ENCODE results near the gene BSPRY. TPM values are rescaled to one million over a fixed set of nuclear protein-coding genes. Genes with fewer than 3 reads are reported as not detected.
A peak's percentile ranks its signal among the peaks of the same experiment; 100 is the strongest.

Gene BSPRY
- total and polyA plus RNA-seq, 4 donors, result 0.17 to 0.79 (median 0.54) TPM

DNA sequence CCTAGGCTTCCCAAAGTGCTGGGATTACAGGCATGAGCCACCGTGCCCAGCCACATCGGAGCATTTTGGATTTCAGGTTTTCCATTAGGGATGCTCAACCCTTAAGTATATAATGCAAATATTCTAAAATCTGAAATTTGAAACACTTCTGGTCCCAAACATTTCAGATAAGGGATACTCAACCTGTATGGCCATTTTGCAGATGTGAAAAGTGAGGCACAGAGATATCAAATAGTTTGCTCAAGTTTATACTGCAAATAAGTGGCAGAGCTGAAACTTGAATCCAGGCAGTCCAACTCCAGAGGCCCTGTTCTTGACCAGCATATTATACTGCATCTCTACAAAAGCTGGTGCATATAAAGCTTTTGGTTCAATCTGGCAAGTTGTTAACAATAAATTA lies 11.6 kb upstream of the BSPRY start:
- Histone ChIP-seq H3K27me3 (ENCODE audit: control insufficient read depth, insufficient read depth, low read length) (no peaks in the 10 kb centered on the region), H3K9me3 (ENCODE audit: control insufficient read depth, insufficient read depth, low read length) (no peaks in the 10 kb centered on the region), H3K36me3 (ENCODE audit: control insufficient read depth, insufficient read depth, low read length) (no peaks in the 10 kb centered on the region), H3K4me1 (ENCODE audit: control insufficient read depth, insufficient read depth, low read length) (peaks cover 9% of the 10 kb centered on the region), H3K4me3 (ENCODE audit: low read depth, low read length) (no peak overlapping the region), H3K27ac (ENCODE audit: low read depth, low read length) (no peak overlapping the region)
- no peak for DNase-seq (ENCODE audit: low read depth in 4 of 6, low spot score in 6 of 6)
- WGBS (ENCODE audit: insufficient coverage), result no CpG with 5 or more reads among the region's 2 CpGs

DNA sequence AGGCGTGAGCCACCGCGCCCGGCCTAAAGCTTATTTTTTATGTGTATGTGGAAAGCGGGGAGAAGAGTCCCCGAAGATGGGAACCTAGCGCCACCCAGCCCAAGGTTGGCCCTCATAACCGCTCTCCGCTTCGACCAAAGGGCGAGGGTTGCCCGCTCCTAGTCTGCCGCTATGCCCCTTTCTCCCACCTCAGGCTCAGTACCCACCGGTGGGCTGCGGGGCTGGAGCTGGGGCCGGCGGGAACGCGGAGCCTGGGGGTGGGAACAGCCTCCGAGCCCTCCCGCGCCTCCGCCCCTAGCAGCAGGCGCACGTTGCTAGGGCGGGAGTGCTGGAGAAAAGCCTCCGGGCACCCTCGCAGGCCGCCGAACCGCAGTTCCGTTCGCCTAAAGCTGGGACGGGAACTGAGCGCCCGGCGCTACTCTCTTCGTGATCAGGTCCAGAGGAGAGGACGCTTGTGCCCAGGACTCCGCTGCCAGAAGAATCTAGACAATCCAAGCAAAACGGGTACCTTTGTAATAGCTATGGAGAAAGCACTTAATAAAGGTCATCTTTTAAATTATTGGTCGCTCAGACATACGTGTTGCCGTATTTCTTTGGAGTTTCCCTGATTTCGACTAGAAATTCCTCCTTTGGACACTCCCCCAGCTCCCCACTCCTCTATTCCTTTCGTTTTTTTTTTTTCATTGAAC lies 9.2 kb upstream of the BSPRY start, which contains the start of gene WDR31:
Gene WDR31 (minus strand): TSS at position 265 of the 689 bp plus-strand sequence. CDS start 8,253 bp downstream, outside the sequence.
- Histone ChIP-seq H3K36me3 (ENCODE audit: control insufficient read depth, insufficient read depth, low read length) (no peaks in the 10 kb centered on the region), H3K27me3 (ENCODE audit: control insufficient read depth, insufficient read depth, low read length) (no peaks in the 10 kb centered on the region), H3K27ac (ENCODE audit: low read depth, low read length) (peak within 1 kb of the TSS; percentile 90), H3K4me1 (ENCODE audit: control insufficient read depth, insufficient read depth, low read length) (peaks cover 18% of the 10 kb centered on the region), H3K4me3 (ENCODE audit: low read depth, low read length) (peak within 1 kb of the TSS; percentile 81), H3K9me3 (ENCODE audit: control insufficient read depth, insufficient read depth, low read length) (no peaks in the 10 kb centered on the region)
- DNase-seq (ENCODE audit: low read depth in 4 of 6, low spot score in 6 of 6), result peak; percentile 81 to 97 (median 84)
- WGBS (ENCODE audit: insufficient coverage), result under 1% methylated on average over 43 of the region's 46 CpGs

DNA sequence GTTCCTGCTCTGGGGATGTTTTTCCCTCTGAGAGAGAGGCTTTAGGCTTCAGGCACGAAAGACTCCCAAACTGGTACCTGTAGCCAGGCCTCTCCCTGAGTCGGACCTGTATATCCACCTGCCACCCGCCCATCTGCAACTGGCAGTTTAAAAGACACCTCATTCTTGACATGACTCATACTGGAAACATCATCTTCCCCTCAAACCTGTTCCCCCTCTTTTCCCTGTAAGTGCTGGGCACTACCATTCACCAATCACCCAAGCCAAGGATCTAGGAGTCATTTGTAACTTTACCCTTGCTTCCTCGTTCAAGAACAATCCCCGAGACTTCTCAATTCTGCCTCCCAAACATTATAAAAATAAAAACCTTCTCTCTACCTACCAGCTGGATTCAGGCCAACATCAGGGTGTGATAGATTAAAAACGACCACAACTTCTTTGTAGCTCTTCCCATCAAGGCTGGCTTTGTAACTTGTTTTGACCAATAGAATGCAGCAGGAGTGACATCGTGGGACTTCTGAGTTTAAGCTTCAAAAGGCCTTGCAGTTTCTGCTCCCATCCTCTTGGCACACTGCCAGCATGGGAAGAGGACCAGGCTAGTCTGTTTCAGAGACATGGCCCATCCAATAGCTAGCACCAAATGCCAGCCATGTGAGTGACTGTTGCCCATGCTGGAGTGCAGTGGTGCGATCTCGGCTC lies 7.5 kb upstream of the BSPRY start:
- peaks cover 18% of the 10 kb centered on the region for H3K4me1 ChIP-seq (ENCODE audit: control insufficient read depth, insufficient read depth, low read length)
- H3K36me3 ChIP-seq (ENCODE audit: control insufficient read depth, insufficient read depth, low read length), result no peaks in the 10 kb centered on the region
- peak in 2 of 6 donors; percentile 9 to 23 for DNase-seq (ENCODE audit: low read depth in 4 of 6, low spot score in 6 of 6)
- no peaks in the 10 kb centered on the region for H3K9me3 ChIP-seq (ENCODE audit: control insufficient read depth, insufficient read depth, low read length)
- no peaks in the 10 kb centered on the region for H3K27me3 ChIP-seq (ENCODE audit: control insufficient read depth, insufficient read depth, low read length)
- no peak overlapping the region for H3K4me3 ChIP-seq (ENCODE audit: low read depth, low read length)
- no peak overlapping the region for H3K27ac ChIP-seq (ENCODE audit: low read depth, low read length)
- WGBS (ENCODE audit: insufficient coverage), result 70% methylated on average over 9 of the region's 9 CpGs

DNA sequence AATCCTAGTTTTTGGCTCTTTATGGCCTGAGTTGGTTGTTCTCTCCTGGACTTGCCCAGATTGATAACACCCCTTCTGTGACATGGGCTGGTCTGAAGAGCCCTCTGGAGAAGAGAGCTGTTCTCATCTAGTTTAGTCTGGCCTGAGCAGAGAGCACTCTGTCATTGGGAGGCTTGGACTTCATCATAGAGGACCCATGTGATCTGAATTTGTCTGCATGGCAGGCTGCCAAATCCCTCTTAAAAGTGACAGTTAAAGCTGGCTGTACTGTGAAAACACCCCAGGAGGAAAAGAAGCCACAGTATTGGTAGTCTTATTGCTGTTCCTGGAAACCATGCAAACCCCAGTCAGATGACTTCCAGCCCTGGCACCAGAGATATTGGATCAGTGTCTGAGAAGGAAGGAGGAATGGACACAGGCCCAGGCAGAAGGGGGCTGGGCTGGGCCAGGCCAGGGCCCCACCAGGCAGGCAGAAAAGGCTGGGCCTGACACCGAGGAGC lies 5.6 kb upstream of the BSPRY start:
- H3K4me3 ChIP-seq (ENCODE audit: low read depth, low read length), result no peak overlapping the region
- 20% methylated on average over 1 of the region's 1 CpG for WGBS (ENCODE audit: insufficient coverage)
- H3K27ac ChIP-seq (ENCODE audit: low read depth, low read length), result peak overlapping the region; percentile 86
- H3K36me3 ChIP-seq (ENCODE audit: control insufficient read depth, insufficient read depth, low read length), result no peaks in the 10 kb centered on the region
- DNase-seq (ENCODE audit: low read depth in 4 of 6, low spot score in 6 of 6), result peak in 5 of 6 donors; percentile 36 to 89 (median 65)
- H3K27me3 ChIP-seq (ENCODE audit: control insufficient read depth, insufficient read depth, low read length), result peaks cover 9% of the 10 kb centered on the region
- H3K9me3 ChIP-seq (ENCODE audit: control insufficient read depth, insufficient read depth, low read length), result no peaks in the 10 kb centered on the region
- peaks cover 18% of the 10 kb centered on the region for H3K4me1 ChIP-seq (ENCODE audit: control insufficient read depth, insufficient read depth, low read length)

DNA sequence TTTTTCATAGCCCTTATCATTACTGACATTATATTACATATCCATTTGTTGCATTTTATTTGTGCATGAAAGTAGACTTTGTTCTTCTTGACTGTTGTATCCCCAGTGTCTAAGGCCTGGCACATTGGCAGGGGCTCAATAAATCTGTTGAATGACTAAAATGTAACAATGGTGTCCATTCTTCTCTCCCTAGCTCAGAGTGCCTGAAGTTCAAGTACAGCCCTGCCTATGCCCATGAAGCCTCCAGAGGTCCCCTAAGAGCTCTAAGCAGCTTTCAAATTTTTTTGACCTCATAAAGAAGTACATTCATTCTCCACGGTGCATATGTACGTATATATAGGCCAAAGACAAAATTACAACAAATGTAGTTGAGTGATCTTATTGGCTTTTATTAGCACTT lies 4.2 kb upstream of the BSPRY start:
- H3K27ac ChIP-seq (ENCODE audit: low read depth, low read length), result peak overlapping the region; percentile 86
- peaks cover 14% of the 10 kb centered on the region for H3K4me1 ChIP-seq (ENCODE audit: control insufficient read depth, insufficient read depth, low read length)
- DNase-seq (ENCODE audit: low read depth in 4 of 6, low spot score in 6 of 6), result peak in 1 of 6 donors; percentile 42
- WGBS (ENCODE audit: insufficient coverage), result no CpG with 5 or more reads among the region's 2 CpGs
- no peaks in the 10 kb centered on the region for H3K36me3 ChIP-seq (ENCODE audit: control insufficient read depth, insufficient read depth, low read length)
- H3K4me3 ChIP-seq (ENCODE audit: low read depth, low read length), result no peak overlapping the region
- no peaks in the 10 kb centered on the region for H3K9me3 ChIP-seq (ENCODE audit: control insufficient read depth, insufficient read depth, low read length)
- H3K27me3 ChIP-seq (ENCODE audit: control insufficient read depth, insufficient read depth, low read length), result peaks cover 20% of the 10 kb centered on the region

DNA sequence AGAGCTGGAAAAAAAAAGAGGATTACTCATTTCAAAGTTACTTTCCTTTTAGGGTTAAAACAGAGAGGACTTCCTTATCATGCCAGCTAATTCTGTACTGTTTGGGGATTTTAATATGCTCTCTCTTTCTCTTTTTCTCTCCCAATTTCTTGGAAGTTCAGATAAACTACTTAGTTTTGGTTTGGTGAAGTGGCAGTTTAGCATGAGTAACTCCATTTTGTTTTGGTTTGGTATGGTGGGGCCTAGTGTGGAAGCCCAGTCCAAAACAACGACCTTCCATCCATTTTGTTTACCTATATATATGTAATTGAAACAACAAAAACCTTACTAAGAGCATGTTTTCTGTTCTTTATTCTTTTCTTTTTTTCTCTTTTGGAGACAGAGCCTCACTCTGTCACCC lies 3.7 kb upstream of the BSPRY start:
- H3K4me1 ChIP-seq (ENCODE audit: control insufficient read depth, insufficient read depth, low read length), result peaks cover 18% of the 10 kb centered on the region
- H3K27me3 ChIP-seq (ENCODE audit: control insufficient read depth, insufficient read depth, low read length), result peaks cover 25% of the 10 kb centered on the region
- H3K36me3 ChIP-seq (ENCODE audit: control insufficient read depth, insufficient read depth, low read length), result no peaks in the 10 kb centered on the region
- H3K9me3 ChIP-seq (ENCODE audit: control insufficient read depth, insufficient read depth, low read length), result no peaks in the 10 kb centered on the region
- peak overlapping the region; percentile 22 for H3K27ac ChIP-seq (ENCODE audit: low read depth, low read length)
- no peak overlapping the region for H3K4me3 ChIP-seq (ENCODE audit: low read depth, low read length)
- no CpG with 5 or more reads among the region's 1 CpG for WGBS (ENCODE audit: insufficient coverage)
- DNase-seq (ENCODE audit: low read depth in 4 of 6, low spot score in 6 of 6), result no peak

DNA sequence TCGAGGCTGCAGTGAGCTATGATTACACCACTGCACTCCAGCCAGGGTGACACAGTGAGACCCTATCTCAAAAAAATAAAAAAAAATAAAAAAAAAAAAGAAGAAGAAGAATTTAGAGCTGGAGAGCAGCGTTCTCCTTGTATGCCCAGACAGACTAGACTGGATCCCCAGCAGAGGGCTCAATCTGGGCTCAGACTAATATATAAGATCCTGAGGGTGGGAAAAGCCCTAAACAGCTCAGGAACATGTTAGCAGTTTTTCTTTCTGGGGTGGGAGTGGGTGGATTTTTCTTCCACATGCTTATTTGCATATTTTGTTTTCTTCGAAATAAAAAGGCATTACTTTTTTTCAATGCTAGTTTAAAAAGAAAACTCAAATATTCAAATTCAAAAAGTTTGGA lies 904 bp upstream of the BSPRY start:
- DNase-seq (ENCODE audit: low read depth in 4 of 6, low spot score in 6 of 6), result no peak
- peaks cover 48% of the 10 kb centered on the region for H3K27me3 ChIP-seq (ENCODE audit: control insufficient read depth, insufficient read depth, low read length)
- H3K36me3 ChIP-seq (ENCODE audit: control insufficient read depth, insufficient read depth, low read length), result no peaks in the 10 kb centered on the region
- H3K4me3 ChIP-seq (ENCODE audit: low read depth, low read length), result no peak overlapping the region
- H3K9me3 ChIP-seq (ENCODE audit: control insufficient read depth, insufficient read depth, low read length), result no peaks in the 10 kb centered on the region
- WGBS (ENCODE audit: insufficient coverage), result 86% methylated on average over 1 of the region's 3 CpGs
- H3K27ac ChIP-seq (ENCODE audit: low read depth, low read length), result no peak overlapping the region
- peaks cover 18% of the 10 kb centered on the region for H3K4me1 ChIP-seq (ENCODE audit: control insufficient read depth, insufficient read depth, low read length)

DNA sequence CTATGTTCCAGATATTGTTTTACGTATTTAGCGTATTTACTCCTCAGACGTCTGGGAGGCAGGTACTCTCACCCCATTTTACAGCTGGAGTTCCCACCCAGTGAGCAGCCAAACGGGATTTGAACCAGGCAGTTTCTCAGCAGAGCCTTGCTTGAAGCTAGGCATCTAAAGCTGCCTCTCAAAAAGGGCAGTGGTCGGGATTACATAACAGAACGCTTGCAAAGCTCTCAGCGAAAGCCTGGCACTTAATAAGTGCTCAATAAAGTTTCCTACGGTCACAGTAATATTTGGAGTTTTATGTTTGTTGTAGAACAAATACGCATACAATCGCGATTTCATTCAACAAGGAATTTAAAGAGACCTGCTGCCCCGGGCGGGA lies 286 bp upstream of the BSPRY start:
- Histone ChIP-seq H3K36me3 (ENCODE audit: control insufficient read depth, insufficient read depth, low read length) (no peaks in the 10 kb centered on the region), H3K27me3 (ENCODE audit: control insufficient read depth, insufficient read depth, low read length) (peaks cover 52% of the 10 kb centered on the region), H3K27ac (ENCODE audit: low read depth, low read length) (no peak overlapping the region), H3K4me1 (ENCODE audit: control insufficient read depth, insufficient read depth, low read length) (peaks cover 15% of the 10 kb centered on the region), H3K9me3 (ENCODE audit: control insufficient read depth, insufficient read depth, low read length) (no peaks in the 10 kb centered on the region), H3K4me3 (ENCODE audit: low read depth, low read length) (no peak overlapping the region)
- peak in 1 of 6 donors; percentile 2 for DNase-seq (ENCODE audit: low read depth in 4 of 6, low spot score in 6 of 6)
- 15% methylated on average over 12 of the region's 13 CpGs for WGBS (ENCODE audit: insufficient coverage)

DNA sequence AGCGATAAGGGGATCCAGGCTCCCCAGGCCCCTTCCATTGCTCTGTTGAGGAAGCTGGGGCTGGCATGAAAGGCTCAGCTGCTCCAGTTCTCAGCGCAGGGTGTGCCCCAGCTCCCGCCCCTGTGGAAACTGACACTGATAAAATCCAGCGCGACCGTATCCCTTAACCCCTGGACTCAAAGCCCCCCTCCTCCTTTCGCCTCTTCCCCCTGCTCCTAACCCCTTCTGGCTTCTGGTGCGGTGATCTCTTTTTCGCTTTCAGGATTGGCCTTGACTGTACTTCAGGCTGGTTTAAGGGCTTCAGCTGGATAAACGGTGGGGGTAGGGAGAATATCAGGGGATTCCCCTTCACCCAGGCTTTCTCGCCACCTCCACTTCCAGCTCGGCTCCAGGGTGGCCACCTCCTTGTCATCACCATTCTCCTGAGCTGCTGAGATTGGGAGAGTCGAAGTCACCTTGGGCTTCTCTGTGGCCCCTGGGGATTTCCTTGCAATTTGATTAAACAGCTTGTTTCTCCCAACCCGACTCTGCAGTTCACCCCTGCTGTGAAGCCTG lies 843 bp downstream of the BSPRY start:
- no peak for DNase-seq (ENCODE audit: low read depth in 4 of 6, low spot score in 6 of 6)
- Histone ChIP-seq H3K9me3 (ENCODE audit: control insufficient read depth, insufficient read depth, low read length) (no peaks in the 10 kb centered on the region), H3K27me3 (ENCODE audit: control insufficient read depth, insufficient read depth, low read length) (peaks cover 54% of the 10 kb centered on the region), H3K36me3 (ENCODE audit: control insufficient read depth, insufficient read depth, low read length) (no peaks in the 10 kb centered on the region), H3K4me3 (ENCODE audit: low read depth, low read length) (peak overlapping the region; percentile 18), H3K27ac (ENCODE audit: low read depth, low read length) (no peak overlapping the region), H3K4me1 (ENCODE audit: control insufficient read depth, insufficient read depth, low read length) (peaks cover 9% of the 10 kb centered on the region)
- WGBS (ENCODE audit: insufficient coverage), result 18% methylated on average over 8 of the region's 14 CpGs
